HTERT RPE-1 (cell line): ENCODE data around the gene FAM151A.

Experiments
- in situ Hi-C: fragments of 300-500 bp; cut with MboI; formaldehyde crosslinking; loops from 4 replicates; pipeline ENCODE4 v1.14.3; 2020; ENCODE audit warnings: low sequenced_read_pairs

The FAM151A gene

DNA sequence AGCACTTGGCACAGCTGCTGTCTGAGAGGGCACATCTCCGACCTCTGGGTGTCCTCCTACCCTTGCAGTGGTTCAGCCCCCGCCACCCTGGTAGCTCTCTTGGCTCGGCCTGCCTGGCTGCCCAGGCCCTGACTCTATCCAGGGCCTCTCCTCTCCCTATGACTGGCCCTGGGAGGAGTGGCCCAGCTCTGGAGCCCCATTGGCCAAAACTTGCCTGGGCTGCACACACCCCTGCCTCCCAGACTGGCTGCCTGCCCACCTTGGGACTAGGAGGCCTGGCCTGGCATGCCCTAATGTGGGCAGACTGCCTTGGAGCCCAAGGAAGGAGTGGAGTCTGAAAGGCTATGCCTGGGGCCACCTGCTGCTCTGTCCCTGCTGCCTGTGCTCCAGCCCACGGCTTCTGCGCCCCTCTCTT lies 41.7 kb downstream of the FAM151A start:
- in situ Hi-C loops, result no loop called here

- in situ Hi-C loops, result no loop called here
Measured at GRCh38 chr1:54580856-54581550, 42.3 kb downstream of the FAM151A start.

- in situ Hi-C loops, result no loop called here
Measured at GRCh38 chr1:54579337-54579781, 44.0 kb downstream of the FAM151A start.

DNA sequence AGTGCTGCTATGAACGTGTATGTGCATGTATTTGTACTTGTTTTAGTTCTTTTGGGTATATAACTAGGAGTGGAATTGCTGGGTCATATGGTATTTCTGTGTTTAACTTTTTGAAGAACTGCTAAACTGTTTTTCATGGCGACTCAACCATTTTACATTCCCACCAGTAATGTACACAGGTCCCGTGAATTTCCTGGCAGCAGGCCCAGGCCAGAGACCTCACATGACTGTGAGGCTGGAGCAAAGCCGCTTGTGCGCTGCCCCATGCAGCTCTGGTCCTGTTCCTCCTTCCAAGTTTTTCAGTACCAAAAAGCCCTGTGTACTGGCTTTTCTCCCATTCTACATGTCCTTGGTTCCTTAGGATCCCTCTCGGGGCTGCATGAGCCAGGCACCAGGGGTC lies 45.7 kb downstream of the FAM151A start:
- in situ Hi-C loops, result no loop called here

- in situ Hi-C loops, result no loop called here
Measured at GRCh38 chr1:54575605-54576290, 47.6 kb downstream of the FAM151A start.

- in situ Hi-C loops, result no loop called here
Measured at GRCh38 chr1:54575161-54575560, 48.2 kb downstream of the FAM151A start.

GRCh38 chr1:54574158-54574778 lies 49.1 kb downstream of the FAM151A start:
- in situ Hi-C loops, result no loop called here

DNA sequence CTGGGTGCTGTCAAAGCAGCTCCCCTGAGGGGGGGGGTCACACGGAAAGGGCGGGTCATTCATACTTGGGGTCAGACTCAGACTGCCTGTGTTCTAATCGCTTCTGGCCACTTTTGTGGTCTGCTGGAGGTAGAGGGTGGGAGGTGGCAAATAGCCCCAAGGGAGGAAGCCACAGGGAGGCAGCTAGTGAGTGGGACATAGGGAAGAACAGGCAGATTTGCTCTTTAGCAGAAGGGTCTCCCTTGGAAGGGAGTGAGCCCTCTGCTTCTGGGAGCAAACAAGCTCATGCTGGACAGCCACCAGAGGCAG lies 50.8 kb downstream of the FAM151A start:
- in situ Hi-C loops, result no loop called here

DNA sequence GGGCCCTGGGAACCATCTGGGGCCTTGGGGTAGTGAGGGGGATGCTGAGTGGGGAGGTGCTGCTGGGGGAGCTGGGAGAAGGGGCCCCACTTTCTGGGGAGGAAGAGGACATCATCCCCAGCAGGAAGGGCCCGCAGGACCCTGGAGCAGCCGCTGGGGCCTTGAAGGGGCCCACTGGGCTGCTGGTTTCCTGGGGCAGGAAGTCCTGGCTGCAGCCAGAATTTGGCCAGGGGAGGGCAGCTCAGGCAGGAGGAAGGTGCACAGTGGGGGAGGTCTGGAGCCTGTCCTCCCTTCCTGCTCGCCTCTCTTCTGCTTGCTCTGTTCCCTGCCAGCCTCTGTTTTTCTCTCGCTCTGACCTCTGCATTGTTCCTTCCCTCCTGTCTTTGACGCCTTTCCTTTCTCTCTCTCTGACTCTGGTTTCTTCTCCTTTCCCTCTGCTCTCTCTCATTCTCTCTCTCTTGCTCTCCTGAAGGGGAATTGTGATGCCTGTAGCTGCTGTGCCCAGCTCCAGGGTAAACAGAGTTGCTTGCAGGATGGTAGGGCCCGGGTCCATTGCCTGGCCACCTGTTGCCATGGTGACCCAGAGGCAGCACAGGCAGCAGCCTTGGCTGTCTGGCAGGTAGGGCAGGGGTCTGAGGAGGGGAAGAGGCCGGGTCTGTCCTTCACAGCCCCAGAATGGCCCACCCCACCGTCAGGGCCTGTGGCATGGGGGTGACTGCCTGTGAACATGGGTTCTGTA lies 51.4 kb downstream of the FAM151A start:
- in situ Hi-C loops, result no loop called here

GRCh38 chr1:54571326-54571725 lies 52.0 kb downstream of the FAM151A start:
- in situ Hi-C loops, result no loop called here

DNA sequence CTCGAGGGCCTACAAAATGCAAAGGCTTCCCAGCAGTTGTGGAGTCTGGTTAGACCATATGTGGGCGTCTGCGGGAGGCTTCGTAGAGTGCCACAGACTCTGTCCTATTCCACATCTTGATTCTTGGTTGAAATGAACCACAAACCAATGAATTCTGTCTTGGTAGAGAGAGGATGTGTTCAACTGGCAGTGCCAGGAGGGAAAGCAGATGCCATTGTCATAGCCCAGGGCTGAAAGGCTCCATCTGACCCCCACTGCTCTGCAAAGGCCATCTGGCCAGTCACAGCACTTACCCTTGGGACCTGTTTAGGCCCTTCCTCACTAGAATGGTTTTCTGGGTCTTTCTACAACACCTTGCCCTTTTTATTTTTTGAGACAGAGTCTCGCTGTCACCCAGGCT lies 53.2 kb downstream of the FAM151A start:
- in situ Hi-C loops, result no loop called here

- in situ Hi-C loops, result no loop called here
Measured at GRCh38 chr1:54569339-54569738, 54.0 kb downstream of the FAM151A start.

- in situ Hi-C loops, result no loop called here
Measured at GRCh38 chr1:54567961-54568360, 55.4 kb downstream of the FAM151A start.

- in situ Hi-C loops, result no loop called here
Measured at GRCh38 chr1:54566438-54567141, 56.7 kb downstream of the FAM151A start.

DNA sequence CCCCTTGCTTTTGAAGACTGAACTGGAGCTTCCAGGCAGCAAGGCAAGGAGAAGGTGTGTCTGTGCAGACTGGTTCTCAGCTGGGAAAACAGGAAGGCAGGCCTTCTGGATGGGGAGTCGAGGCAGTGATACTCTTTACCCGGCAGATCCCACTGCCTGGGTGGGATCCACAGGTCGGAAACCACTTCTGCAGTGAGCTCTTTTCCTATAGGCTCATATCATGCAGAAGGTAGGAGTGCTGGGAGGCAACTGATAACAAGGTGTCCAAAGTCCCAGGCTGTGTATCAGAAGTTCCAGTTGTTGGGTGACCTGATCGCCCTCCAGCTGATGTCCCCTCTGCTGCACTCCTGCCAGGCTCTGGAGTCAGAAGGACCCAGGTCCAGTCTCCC lies 58.2 kb downstream of the FAM151A start:
- in situ Hi-C loops, result no loop called here

DNA sequence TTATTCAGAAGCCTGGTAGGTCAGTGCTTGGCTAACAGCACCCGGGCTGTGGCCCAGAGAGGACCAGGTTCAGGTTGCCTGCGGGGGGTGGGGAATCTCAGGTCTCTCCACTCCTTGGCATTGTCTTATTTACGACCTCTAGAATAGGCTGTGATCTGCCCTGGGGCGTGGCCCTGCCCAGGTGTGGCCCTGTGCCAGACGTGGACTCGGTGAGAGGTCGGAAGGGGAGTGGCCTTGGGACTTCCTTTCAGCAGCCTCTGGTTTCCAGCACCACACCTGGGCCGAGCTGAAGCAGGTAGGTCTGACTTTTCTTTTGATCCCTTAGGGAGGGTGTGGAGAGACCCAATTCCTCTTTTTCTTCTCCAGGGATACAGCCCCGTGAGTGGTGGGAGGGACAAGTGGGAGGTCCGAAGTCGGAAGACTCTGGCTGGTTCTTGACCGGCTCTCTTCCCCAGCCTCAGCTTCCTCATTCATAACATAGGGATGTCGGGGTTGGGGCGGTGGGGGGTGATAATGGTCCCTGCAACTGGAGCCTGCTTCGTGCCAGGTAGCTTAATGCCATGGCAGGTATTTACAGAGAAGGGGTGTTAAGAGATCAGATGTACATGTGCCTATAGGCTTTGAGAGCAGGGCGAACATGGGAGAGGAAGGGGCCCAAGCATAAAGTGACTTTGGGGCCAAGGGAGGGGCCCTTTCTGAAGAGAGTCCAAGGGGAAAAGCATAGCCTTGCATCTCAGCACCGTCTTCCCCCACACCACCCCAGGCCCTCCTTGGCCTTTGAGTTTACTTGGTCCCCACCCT lies 58.8 kb downstream of the FAM151A start:
- in situ Hi-C loops, result no loop called here

- in situ Hi-C loops, result no loop called here
Measured at GRCh38 chr1:54559771-54560231, 63.5 kb downstream of the FAM151A start.
